H9 (cell line): ENCODE results near the gene ALDH1A3. TPM values are rescaled to one million over a fixed set of nuclear protein-coding genes. Genes with fewer than 3 reads are reported as not detected.

ENCODE experiments used
- DNase-seq: peaks from one replicate; pipeline ENCODE4 v3.0.0-alpha.2; 2017
- H2AFZ ChIP-seq: one replicate; pipeline ENCODE4 v1.6.1; 2013; ENCODE audit warnings: mild to moderate bottlenecking, low read length, control low read depth, moderate library complexity
- H2AK5ac ChIP-seq: 2 replicates; pipeline ENCODE4 v1.6.1; 2013; ENCODE audit warnings: low read length, control low read depth, mixed read lengths; ENCODE audit not compliant: insufficient read length
- H2BK120ac ChIP-seq: one replicate; pipeline ENCODE4 v1.6.1; 2013; ENCODE audit warnings: low read depth, mild to moderate bottlenecking, low read length, control low read depth, inconsistent platforms; ENCODE audit not compliant: poor library complexity, severe bottlenecking
- H2BK12ac ChIP-seq: 2 replicates; pipeline ENCODE4 v1.6.1; 2013; ENCODE audit warnings: low read length, control low read depth, mixed read lengths, low read depth; ENCODE audit not compliant: insufficient read length
- H2BK15ac ChIP-seq: 2 replicates; pipeline ENCODE4 v1.6.1; 2013; ENCODE audit warnings: low read depth, low read length, control low read depth
- H2BK20ac ChIP-seq: one replicate; pipeline ENCODE4 v1.6.1; 2013; ENCODE audit warnings: low read depth, mild to moderate bottlenecking, low read length, control low read depth, inconsistent platforms; ENCODE audit not compliant: poor library complexity, severe bottlenecking
- H2BK5ac ChIP-seq: 2 replicates; pipeline ENCODE4 v1.6.1; 2013; ENCODE audit warnings: low read length, control low read depth, mixed read lengths; ENCODE audit not compliant: insufficient read length
- H3K14ac ChIP-seq: 2 replicates; pipeline ENCODE4 v1.6.1; 2013; ENCODE audit warnings: low read length, control low read depth; ENCODE audit not compliant: insufficient read depth
- H3K18ac ChIP-seq: 2 replicates; pipeline ENCODE4 v1.6.1; 2013; ENCODE audit warnings: low read depth, mild to moderate bottlenecking, mixed read lengths, low read length, control low read depth; ENCODE audit not compliant: insufficient read length
- H3K23ac ChIP-seq: 2 replicates; pipeline ENCODE4 v1.6.1; 2013; ENCODE audit warnings: low read length, control low read depth, mixed read lengths, low read depth; ENCODE audit not compliant: insufficient read length
- H3K23me2 ChIP-seq: 2 replicates; pipeline ENCODE4 v1.6.1; 2013; ENCODE audit warnings: low read depth, mild to moderate bottlenecking, mixed read lengths, low read length, control low read depth; ENCODE audit not compliant: insufficient read length, poor library complexity, severe bottlenecking
- H3K27ac ChIP-seq: 2 replicates; pipeline ENCODE4 v1.5.1; 2013; ENCODE audit warnings: low read length, control low read depth, mixed read lengths, low read depth; ENCODE audit not compliant: insufficient read length
- H3K27me3 ChIP-seq: 2 replicates; pipeline ENCODE4 v1.6.1; 2013; ENCODE audit warnings: low read length, control low read depth, inconsistent platforms; ENCODE audit not compliant: insufficient read depth
- H3K4ac ChIP-seq: 2 replicates; pipeline ENCODE4 v1.6.1; 2013; ENCODE audit warnings: low read depth, mild to moderate bottlenecking, control low read depth, inconsistent platforms, low read length, moderate library complexity
- H3K4me1 ChIP-seq: 2 replicates; pipeline ENCODE4 v1.6.1; 2013; ENCODE audit warnings: low read length, control low read depth, inconsistent platforms; ENCODE audit not compliant: insufficient read depth
- H3K4me2 ChIP-seq: 2 replicates; pipeline ENCODE4 v1.6.1; 2013; ENCODE audit warnings: low read length, control low read depth, mixed read lengths; ENCODE audit not compliant: insufficient read length, insufficient read depth
- H3K56ac ChIP-seq: 2 replicates; pipeline ENCODE4 v1.6.1; 2013; ENCODE audit warnings: low read depth, mild to moderate bottlenecking, mixed read lengths, low read length, control low read depth; ENCODE audit not compliant: insufficient read length
- H3K79me1 ChIP-seq: 2 replicates; pipeline ENCODE4 v1.6.1; 2013; ENCODE audit warnings: low read depth, mild to moderate bottlenecking, moderate library complexity, low read length, control low read depth, inconsistent platforms; ENCODE audit not compliant: insufficient read depth, poor library complexity, severe bottlenecking
- H3K79me2 ChIP-seq: 2 replicates; pipeline ENCODE4 v1.6.1; 2013; ENCODE audit warnings: low read length, control low read depth, inconsistent platforms; ENCODE audit not compliant: insufficient read depth
- H3K9ac ChIP-seq: 2 replicates; pipeline ENCODE4 v1.6.1; 2013; ENCODE audit warnings: low read length, control low read depth, mixed read lengths; ENCODE audit not compliant: insufficient read length; ENCODE audit errors: extremely low read depth
- H3K9me3 ChIP-seq: one replicate; pipeline ENCODE4 v1.6.1; 2013; ENCODE audit warnings: low read depth, low read length, inconsistent platforms; ENCODE audit not compliant: control insufficient read depth
- H3T11ph ChIP-seq: one replicate; pipeline ENCODE4 v1.6.1; 2013; ENCODE audit warnings: mild to moderate bottlenecking, low read length, control low read depth, inconsistent platforms
- H4K20me1 ChIP-seq: one replicate; pipeline ENCODE4 v1.6.1; 2013; ENCODE audit not compliant: control insufficient read depth, insufficient read length, insufficient read depth
- H4K5ac ChIP-seq: 2 replicates; pipeline ENCODE4 v1.6.1; 2013; ENCODE audit warnings: low read depth, mild to moderate bottlenecking, mixed read lengths, low read length, control low read depth; ENCODE audit not compliant: insufficient read length
- H4K8ac ChIP-seq: replicated peaks from 2 replicates; pipeline ENCODE4 v1.6.1; 2013; ENCODE audit warnings: low read length, control low read depth, mixed read lengths, low read depth; ENCODE audit not compliant: insufficient read length
- H4K91ac ChIP-seq: 2 replicates; pipeline ENCODE4 v1.6.1; 2013; ENCODE audit warnings: low read depth, mild to moderate bottlenecking, moderate library complexity, mixed read lengths, low read length, control low read depth; ENCODE audit not compliant: insufficient read length
- H3K27ac Mint-ChIP-seq, 3 experiments: 2 replicates in 2 of 3; 3 replicates in 1 of 3; pipeline ENCODE4 v1.8.0; 2020 to 2021; ENCODE audit warnings: mixed read lengths in 3 of 3, mild to moderate bottlenecking in 1 of 3, moderate library complexity in 1 of 3
- H3K27me3 Mint-ChIP-seq: 2 replicates; pipeline ENCODE4 v1.8.0; 2021; ENCODE audit warnings: low read depth, mild to moderate bottlenecking, moderate library complexity, mixed read lengths
- H3K36me3 Mint-ChIP-seq, 3 experiments: 2 replicates in 2 of 3; 3 replicates in 1 of 3; pipeline ENCODE4 v1.8.0; 2020 to 2021; ENCODE audit warnings: low read depth in 3 of 3, mixed read lengths in 3 of 3; ENCODE audit not compliant: insufficient read depth in 1 of 3
- H3K4me1 Mint-ChIP-seq, 2 experiments: 2 replicates each; pipeline ENCODE4 v1.8.0; 2020; ENCODE audit warnings: mixed read lengths in 2 of 2
- H3K4me3 Mint-ChIP-seq, 2 experiments: 2 replicates in 1 of 2; 3 replicates in 1 of 2; pipeline ENCODE4 v1.8.0; 2020 to 2021; ENCODE audit warnings: mild to moderate bottlenecking in 2 of 2, mixed read lengths in 2 of 2, moderate library complexity in 1 of 2
- H3K9me3 Mint-ChIP-seq, 2 experiments: 2 replicates in 1 of 2; 3 replicates in 1 of 2; pipeline ENCODE4 v1.8.0; 2020; ENCODE audit warnings: mild to moderate bottlenecking in 2 of 2, mixed read lengths in 2 of 2, moderate library complexity in 1 of 2
- CTCF ChIP-seq: fragments of 200-600 bp; sonication (generic); conservative IDR thresholded peaks from 3 replicates; pipeline ENCODE4 v1.8.0; 2021; ENCODE audit warnings: antibody characterized with exemption, mild to moderate bottlenecking
- WGBS: extraction: QIAGEN DNeasy Blood & Tissue Kit; methylation state at CpG from one replicate; pipeline ENCODE4 v1.1.7; 2013; ENCODE audit warnings: missing lambda C conversion rate, low lambda C conversion rate, mixed read lengths; ENCODE audit not compliant: insufficient read length; ENCODE audit errors: extremely low coverage; 5-methylcytosine and 5-hydroxymethylcytosine counted together
- total RNA-seq: library from RNA; stranded (reverse); gene quantifications from 2 replicates; pipeline ENCODE4 v1.2.1, GENCODE V29; 2021

Gene ALDH1A3
- total RNA-seq, 1 experiment from 2014 or later = 9.2 TPM

- H4K8ac ChIP-seq = no peak overlapping the region
- H2BK15ac ChIP-seq = no peak overlapping the region
- no peak overlapping the region for H3K18ac ChIP-seq
- no peak overlapping the region for H3T11ph ChIP-seq
- no peak overlapping the region for H3K14ac ChIP-seq
- H3K27ac Mint-ChIP-seq = no peak overlapping the region
- H4K5ac ChIP-seq = no peak overlapping the region
- H2AK5ac ChIP-seq = no peak overlapping the region
- H3K9ac ChIP-seq = no peak overlapping the region
- H3K4ac ChIP-seq = no peak overlapping the region
- H3K9me3 ChIP-seq = no peaks in the 10 kb centered on the region
- no peak overlapping the region for H2AFZ ChIP-seq
- no peaks in the 10 kb centered on the region for H3K79me2 ChIP-seq
- H3K23me2 ChIP-seq = peaks cover 13% of the 10 kb centered on the region
- H3K4me1 ChIP-seq = no peaks in the 10 kb centered on the region
- no peak overlapping the region for H2BK5ac ChIP-seq
- peaks cover 65% of the 10 kb centered on the region for H3K27me3 Mint-ChIP-seq
- no peak overlapping the region for H3K27ac ChIP-seq
- H3K9me3 Mint-ChIP-seq = peaks cover 3 to 4% of the 10 kb centered on the region in 2 experiments; a peak in 4 of 5 replicates
- no peak overlapping the region for H2BK12ac ChIP-seq
- H4K91ac ChIP-seq = no peak overlapping the region
- WGBS = no CpG with 5 or more reads among the region's 42 CpGs
- H3K56ac ChIP-seq = no peak overlapping the region
- no peak overlapping the region for H2BK20ac ChIP-seq
- H3K23ac ChIP-seq = no peak overlapping the region
- H2BK120ac ChIP-seq = no peak overlapping the region
- no peaks in the 10 kb centered on the region for H4K20me1 ChIP-seq
- peak; percentile 91 for TF ChIP-seq CTCF
- DNase-seq = peak; percentile 92
- H3K36me3 Mint-ChIP-seq = peaks cover 2 to 5% (median 4%) of the 10 kb centered on the region in 3 experiments; a peak in 6 of 7 replicates
- peaks cover 6 to 19% of the 10 kb centered on the region in 2 experiments for H3K4me1 Mint-ChIP-seq
- no peaks in the 10 kb centered on the region for H3K79me1 ChIP-seq
- peak overlapping the region; percentile 59 to 83 for H3K4me3 Mint-ChIP-seq
- peak overlapping the region; percentile 59 for H3K4me2 ChIP-seq
- peaks cover 28% of the 10 kb centered on the region for H3K27me3 ChIP-seq
Observed at GRCh38 chr15:100918034-100918689, 38.5 kb downstream of the ALDH1A3 start.
